CD4-positive, alpha-beta T cell (primary cell): ENCODE data around the gene MPP4. TPM values are rescaled to one million over a fixed set of nuclear protein-coding genes. Genes with fewer than 3 reads are reported as not detected.

ENCODE experiments used
- ATAC-seq: fragments of 200-7000 bp; cut with Tn5 transposase; one replicate; pipeline ENCODE4 v1.10.0; 2022; ENCODE audit warnings: mild to moderate bottlenecking; ENCODE audit not compliant: poor library complexity
- CTCF ChIA-PET: fragments of 350-600 bp; sonication (Branson Sonifier 250); formaldehyde crosslinking; loops from one replicate; lab custom pipeline; 2021; ENCODE audit warnings: antibody characterized with exemption, inconsistent platforms; lab: Charles Lee
- POLR2A ChIA-PET: fragments of 350-600 bp; sonication (Branson Sonifier 250); formaldehyde crosslinking; loops from one replicate; lab custom pipeline; 2021; ENCODE audit warnings: antibody characterized with exemption, inconsistent platforms; lab: Charles Lee
- DNase-seq, 14 experiments: peaks; one replicate each; pipeline ENCODE4 v3.0.0-alpha.2; 2013 to 2020; ENCODE audit warnings: mixed read lengths in 2 of 14
- H3K27ac ChIP-seq, 2 donors: one replicate each; pipeline versions ENCODE4 v1.5.1 to v1.7.0; 2013; ENCODE audit warnings: low read length in 2 of 2, low read depth in 1 of 2, mild to moderate bottlenecking in 1 of 2
- H3K27me3 ChIP-seq, 2 experiments: 1 replicate in 1 of 2; 2 replicates in 1 of 2; pipeline versions ENCODE4 v1.6.1 to v1.7.0; 2013; ENCODE audit warnings: low read length in 2 of 2, control low read depth in 1 of 2, mild to moderate bottlenecking in 1 of 2, moderate library complexity in 1 of 2; ENCODE audit not compliant: insufficient read depth in 2 of 2, control insufficient read depth in 1 of 2
- H3K36me3 ChIP-seq: one replicate; pipeline ENCODE4 v1.6.1; 2013; ENCODE audit warnings: low read length, control low read depth; ENCODE audit not compliant: insufficient read depth
- H3K4me1 ChIP-seq: one replicate; pipeline ENCODE4 v1.6.1; 2013; ENCODE audit warnings: low read length, control low read depth; ENCODE audit not compliant: insufficient read depth
- H3K4me3 ChIP-seq: one replicate; pipeline ENCODE4 v1.5.1; 2013; ENCODE audit warnings: mild to moderate bottlenecking, low read length, moderate library complexity
- H3K9me3 ChIP-seq, 2 experiments: 1 replicate in 1 of 2; 2 replicates in 1 of 2; pipeline versions ENCODE4 v1.6.1 to v1.7.0; 2013; ENCODE audit warnings: low read length in 2 of 2, mild to moderate bottlenecking in 2 of 2, control low read depth in 1 of 2, moderate library complexity in 1 of 2; ENCODE audit not compliant: control insufficient read depth in 1 of 2, insufficient read depth in 1 of 2
- H3K27ac Mint-ChIP-seq: one replicate; pipeline ENCODE4 v1.8.0; 2020; ENCODE audit warnings: mixed read lengths
- H3K27me3 Mint-ChIP-seq: one replicate; pipeline ENCODE4 v1.8.0; 2021; ENCODE audit warnings: mixed read lengths
- H3K36me3 Mint-ChIP-seq: one replicate; pipeline ENCODE4 v1.8.0; 2021; ENCODE audit warnings: low read depth, mixed read lengths
- H3K4me1 Mint-ChIP-seq: one replicate; pipeline ENCODE4 v1.8.0; 2021; ENCODE audit warnings: low read depth, mixed read lengths
- H3K4me3 Mint-ChIP-seq: one replicate; pipeline ENCODE4 v1.8.0; 2020; ENCODE audit warnings: mild to moderate bottlenecking, mixed read lengths
- H3K9me3 Mint-ChIP-seq: one replicate; pipeline ENCODE4 v1.8.0; 2020; ENCODE audit warnings: mixed read lengths
- intact Hi-C, 2 experiments: fragments of 100-400 bp; cut with DNase I in 1 of 2; cut with micrococcal nuclease in 1 of 2; formaldehyde crosslinking; loops; one replicate each; pipeline versions ENCODE4 v1.15.1 to v1.9.0; 2023 to 2025; cut with DNase I, micrococcal nuclease
- total RNA-seq, 174 experiments: library from RNA in 2 of 174; stranded (reverse) in 2 of 174; gene quantifications; one replicate each; pipeline ENCODE4 v1.2.3 and lab custom pipeline; 2021 to 2026
- TF ChIP-seq, protein P1 (sequence below): fragments of 200-600 bp; IDR thresholded peaks from one replicate; pipeline ENCODE4 v1.8.0; 2022; ENCODE audit warnings: antibody characterized with exemption, mild to moderate bottlenecking

Gene MPP4
- total RNA-seq, 2 experiments from 2014 or later: not detected

DNA sequence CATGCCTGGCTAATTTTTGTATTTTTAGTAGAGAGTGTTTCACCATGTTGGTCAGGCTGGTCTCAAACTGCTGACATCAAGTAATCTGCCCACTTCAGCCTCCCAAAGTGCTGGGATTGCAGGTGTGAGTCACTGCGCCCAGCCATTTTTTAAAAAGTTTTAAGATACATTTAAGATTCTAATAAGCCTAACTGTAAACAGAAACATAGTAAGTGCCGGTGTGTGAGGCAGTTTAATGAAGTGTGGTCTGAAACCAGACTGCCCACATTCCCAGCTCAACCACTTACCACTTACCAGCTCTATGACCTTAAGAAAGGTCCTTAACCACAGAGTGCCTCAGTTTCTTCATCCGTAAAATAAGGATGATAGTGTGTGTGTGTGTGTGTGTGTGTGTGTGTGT, 97.5 kb downstream of the MPP4 start:
- no peaks in the 10 kb centered on the region for H3K4me1 ChIP-seq
- POLR2A ChIA-PET: no interaction called here
- no peak for DNase-seq
- intact Hi-C loops: no loop called here
- no peaks in the 10 kb centered on the region for H3K36me3 Mint-ChIP-seq
- no peak overlapping the region for H3K4me3 ChIP-seq
- CTCF ChIA-PET: no interaction called here
- H3K4me1 Mint-ChIP-seq: no peaks in the 10 kb centered on the region
- H3K27me3 Mint-ChIP-seq: peaks cover 16% of the 10 kb centered on the region
- H3K27me3 ChIP-seq: peaks cover 0 to 3% of the 10 kb centered on the region in 2 experiments
- no peak for ATAC-seq
- TF ChIP-seq, protein P1, sequence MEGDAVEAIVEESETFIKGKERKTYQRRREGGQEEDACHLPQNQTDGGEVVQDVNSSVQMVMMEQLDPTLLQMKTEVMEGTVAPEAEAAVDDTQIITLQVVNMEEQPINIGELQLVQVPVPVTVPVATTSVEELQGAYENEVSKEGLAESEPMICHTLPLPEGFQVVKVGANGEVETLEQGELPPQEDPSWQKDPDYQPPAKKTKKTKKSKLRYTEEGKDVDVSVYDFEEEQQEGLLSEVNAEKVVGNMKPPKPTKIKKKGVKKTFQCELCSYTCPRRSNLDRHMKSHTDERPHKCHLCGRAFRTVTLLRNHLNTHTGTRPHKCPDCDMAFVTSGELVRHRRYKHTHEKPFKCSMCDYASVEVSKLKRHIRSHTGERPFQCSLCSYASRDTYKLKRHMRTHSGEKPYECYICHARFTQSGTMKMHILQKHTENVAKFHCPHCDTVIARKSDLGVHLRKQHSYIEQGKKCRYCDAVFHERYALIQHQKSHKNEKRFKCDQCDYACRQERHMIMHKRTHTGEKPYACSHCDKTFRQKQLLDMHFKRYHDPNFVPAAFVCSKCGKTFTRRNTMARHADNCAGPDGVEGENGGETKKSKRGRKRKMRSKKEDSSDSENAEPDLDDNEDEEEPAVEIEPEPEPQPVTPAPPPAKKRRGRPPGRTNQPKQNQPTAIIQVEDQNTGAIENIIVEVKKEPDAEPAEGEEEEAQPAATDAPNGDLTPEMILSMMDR: no peak
- H3K9me3 ChIP-seq: peaks cover 0 to 12% of the 10 kb centered on the region in 2 experiments
- no peak overlapping the region for H3K27ac Mint-ChIP-seq
- H3K9me3 Mint-ChIP-seq: peaks cover 8% of the 10 kb centered on the region
- H3K27ac ChIP-seq: no peak overlapping the region
- no peaks in the 10 kb centered on the region for H3K36me3 ChIP-seq
- no peak overlapping the region for H3K4me3 Mint-ChIP-seq

DNA sequence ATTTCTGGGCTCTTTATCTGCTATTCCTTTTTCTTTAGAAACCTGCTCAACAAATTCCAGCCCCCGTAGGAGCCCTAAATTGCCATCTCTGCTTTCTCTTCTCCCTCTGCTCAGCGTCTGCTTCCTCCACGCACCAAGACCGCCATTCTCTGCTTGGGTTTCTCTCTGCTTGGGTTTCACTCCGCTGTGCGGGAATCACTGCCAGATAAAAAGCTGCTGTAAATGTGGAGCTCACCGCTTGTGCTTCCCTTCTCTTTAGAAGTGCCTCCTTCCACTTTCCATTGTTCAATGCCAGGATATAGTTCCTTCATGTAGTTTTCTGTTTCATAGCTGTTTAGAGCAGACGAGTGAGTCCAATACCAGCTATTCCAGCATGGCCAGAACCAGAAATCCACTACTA, 101.0 kb downstream of the MPP4 start:
- Mint-ChIP-seq H3K4me3 (no peak overlapping the region), H3K27ac (no peak overlapping the region), H3K27me3 (peaks cover 5% of the 10 kb centered on the region), H3K4me1 (no peaks in the 10 kb centered on the region), H3K36me3 (no peaks in the 10 kb centered on the region), H3K9me3 (peaks cover 8% of the 10 kb centered on the region)
- no peak for ATAC-seq
- intact Hi-C loops: no loop called here
- no peaks in the 10 kb centered on the region for H3K27me3 ChIP-seq
- ChIA-PET POLR2A (no interaction called here), CTCF (no interaction called here)
- no peak for DNase-seq
- H3K27ac ChIP-seq: no peak overlapping the region
- no peaks in the 10 kb centered on the region for H3K4me1 ChIP-seq
- H3K4me3 ChIP-seq: no peak overlapping the region
- H3K36me3 ChIP-seq: no peaks in the 10 kb centered on the region
- H3K9me3 ChIP-seq: peaks cover 0 to 13% of the 10 kb centered on the region in 2 experiments
- TF ChIP-seq, protein P1: no peak

Other genes starting within 250 kb of the MPP4 start
- gene TRAK2, start 247.2 kb downstream of the MPP4 start, total RNA-seq: 10 to 100 TPM; 32.5 to 35.6 TPM
- gene STRADB, start 246.9 kb downstream of the MPP4 start, total RNA-seq: 1 to 10 TPM; 4.2 to 5.6 TPM
- gene TMEM237, start 55.1 kb downstream of the MPP4 start, total RNA-seq: 1 to 10 TPM; 4.0 to 4.6 TPM
- gene ALS2, start 82.3 kb upstream of the MPP4 start, total RNA-seq: 1 to 10 TPM; 7.0 to 7.2 TPM
- not detected for gene CDK15, start 107.9 kb upstream of the MPP4 start, total RNA-seq